Measurements from ENCODE around the gene IFI30.

IFI30 gene

DNA sequence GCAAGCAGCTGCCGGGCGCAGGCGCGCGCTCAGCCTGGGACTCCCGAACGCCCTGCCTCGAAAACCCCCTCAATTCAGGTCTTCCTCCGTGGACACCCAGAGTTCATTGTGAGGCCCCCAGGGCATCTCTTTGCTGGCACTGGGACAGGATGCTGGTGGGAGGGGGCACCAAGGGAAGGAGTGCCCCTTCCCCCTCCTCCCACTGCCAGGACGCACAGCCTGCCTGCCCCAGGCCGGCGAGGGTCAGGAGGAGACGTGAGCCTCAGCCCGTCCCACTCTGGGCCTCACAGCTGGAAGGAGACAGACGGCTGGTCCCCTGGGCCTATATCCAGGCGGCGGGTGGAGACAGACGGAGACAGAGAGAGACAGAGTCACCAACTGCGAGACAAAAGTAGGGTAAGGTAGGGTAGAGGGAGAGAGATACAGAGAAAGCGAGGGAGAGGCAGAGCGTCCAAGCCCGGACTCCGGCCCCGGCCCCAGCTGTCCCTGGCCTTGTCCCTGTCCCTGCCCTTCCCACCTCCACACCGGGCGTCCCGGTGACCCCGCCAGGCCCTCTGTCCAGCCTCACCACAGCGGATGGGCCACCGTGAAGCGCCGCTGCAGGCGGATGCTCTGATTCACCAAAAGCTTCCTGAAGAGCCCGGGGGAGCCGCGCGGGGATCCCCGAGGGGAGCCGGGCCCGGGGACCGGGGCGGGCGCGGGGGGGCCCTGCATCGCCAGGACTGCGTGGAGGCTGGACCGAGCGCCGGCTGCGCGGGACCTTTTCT is 52.3 kb downstream of the IFI30 start, which contains the start of gene PDE4C:
TSS of gene PDE4C (minus strand) at position 737 of the 767 bp plus-strand sequence. CDS start at position 714, 23 bp downstream.
- no peak for DNase-seq

DNA sequence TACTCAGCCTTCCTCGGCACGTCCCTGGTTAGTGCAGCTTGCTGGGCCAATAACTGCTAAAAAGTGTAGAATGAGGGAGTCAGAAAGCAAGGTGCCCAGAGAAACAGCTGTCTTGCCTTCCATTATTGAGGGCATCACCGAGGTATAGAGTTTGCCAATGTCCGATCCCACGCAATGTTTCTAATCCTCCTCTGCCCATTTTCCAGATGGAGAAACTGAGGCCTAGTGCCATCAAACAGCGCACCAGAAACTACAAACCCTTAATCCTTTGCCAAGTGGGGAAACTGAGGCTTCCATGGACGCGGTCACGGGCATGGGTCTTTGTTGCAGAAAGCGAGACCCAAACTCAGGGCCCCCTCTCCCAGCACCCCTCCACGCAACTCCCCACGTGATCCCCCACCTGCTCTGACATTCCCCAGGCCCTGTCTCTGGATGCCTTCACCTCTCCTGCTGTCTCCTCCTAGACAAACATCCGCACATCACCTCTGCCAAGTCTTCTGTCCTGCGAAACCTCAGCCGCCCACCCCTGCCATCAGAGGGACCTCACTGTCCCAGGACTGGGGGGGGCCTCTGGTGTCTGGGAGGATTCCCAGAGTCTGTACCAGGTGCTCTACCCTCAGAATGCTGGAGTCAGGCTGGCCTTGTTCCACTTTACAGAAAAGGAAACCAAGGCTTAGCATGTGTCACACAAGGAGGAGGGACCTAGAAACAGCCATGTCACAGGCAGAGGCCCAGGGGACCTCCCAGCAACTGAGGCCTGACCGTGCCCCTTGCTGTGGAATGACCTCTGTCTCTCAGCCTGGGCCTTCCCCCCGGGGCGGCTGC is 53.6 kb downstream of the IFI30 start:
- DNase-seq, result no peak

All from T-helper 2 cell (primary cell).